GM12878 (cell line): Measurements from ENCODE around the gene LRRC10B. TPM values are rescaled to one million over a fixed set of nuclear protein-coding genes. Genes with fewer than 3 reads are reported as not detected.
A peak's percentile ranks its signal among the peaks of the same experiment; 100 is the strongest.

ENCODE experiments used
- CHD1 ChIP-seq: IDR thresholded peaks from 2 replicates; pipeline ENCODE4 v1.6.1; 2012; ENCODE audit warnings: low read depth, low read length, improper control_type of control experiment
- E2F4 ChIP-seq: IDR thresholded peaks from 2 replicates; pipeline ENCODE4 v1.6.1; 2012; ENCODE audit warnings: low read depth, low read length, improper control_type of control experiment
- FOXK2 ChIP-seq: fragments of 450-650 bp; IDR thresholded peaks from 2 replicates; pipeline ENCODE4 v1.6.1; 2017; ENCODE audit warnings: mild to moderate bottlenecking, moderate library complexity
- IRF5 ChIP-seq: fragments of 450-650 bp; IDR thresholded peaks from 2 replicates; pipeline ENCODE4 v1.6.1; 2017; ENCODE audit warnings: borderline replicate concordance
- MYC ChIP-seq: IDR thresholded peaks from 2 replicates; pipeline ENCODE4 v1.6.1; 2011; ENCODE audit warnings: mild to moderate bottlenecking, low read length, moderate library complexity, inconsistent platforms; ENCODE audit not compliant: insufficient read depth, insufficient replicate concordance, insufficient read length, severe bottlenecking
- NFXL1 ChIP-seq: fragments of 450-650 bp; IDR thresholded peaks from 2 replicates; pipeline ENCODE4 v1.6.1; 2017; ENCODE audit warnings: antibody characterized with exemption, mild to moderate bottlenecking, borderline replicate concordance
- RAD21 ChIP-seq: IDR thresholded peaks from 2 replicates; pipeline ENCODE4 v1.6.1; 2011; ENCODE audit warnings: mild to moderate bottlenecking, low read depth, low read length, moderate library complexity; ENCODE audit not compliant: insufficient read depth
- REST ChIP-seq: IDR thresholded peaks from 2 replicates; pipeline ENCODE4 v1.6.1; 2012; ENCODE audit warnings: mild to moderate bottlenecking, low read depth, low read length
- SMC3 ChIP-seq: IDR thresholded peaks from 2 replicates; pipeline ENCODE4 v1.6.1; 2011; ENCODE audit warnings: low read length, improper control_type of control experiment, borderline replicate concordance
- polyA plus RNA-seq, 11 experiments: library from polyadenylated mRNA; depleted of rRNA in 4 of 11; unstranded in 6 of 11; stranded (reverse) in 5 of 11; fragments of >200 nt; fragmentation: Nextera tagmentation in 4 of 11; fragmentation: Illumina TruSeq in 1 of 11; extraction: Ambion mirVana in 4 of 11; extraction: Trizol in 1 of 11; gene quantifications; 1 replicate in 1 of 11; 2 replicates in 10 of 11; pipeline versions ENCODE4 v1.2.1 to v1.2.3, GENCODE V29; 2011 to 2016; ENCODE audit warnings: inconsistent platforms in 2 of 11, missing spikeins in 2 of 11, low read depth in 1 of 11
- total RNA-seq, 4 experiments: library from RNA; depleted of rRNA in 3 of 4; stranded (reverse); fragments of >200 nt in 3 of 4; fragmentation: Illumina TruSeq in 1 of 4; extraction: Trizol in 1 of 4; gene quantifications; 2 replicates each; pipeline versions ENCODE4 v1.2.1 to v1.2.3, GENCODE V29; 2013 to 2021

Gene LRRC10B
- total and polyA plus RNA-seq, 10 of the 15 experiments (the other 5 are each of a cell fraction or from before 2014, with no cell fraction given), result not detected

GRCh38 chr11:61516675-61517572 is 8.4 kb downstream of the LRRC10B start (continued):
- TF ChIP-seq E2F4, result no peak
- TF ChIP-seq MYC, result no peak
- no peak for TF ChIP-seq CHD1
- no peak for TF ChIP-seq REST
- TF ChIP-seq NFXL1, result no peak
- no peak for TF ChIP-seq FOXK2
- peak; percentile 72 for TF ChIP-seq SMC3
- TF ChIP-seq IRF5, result no peak
- peak; percentile 79 for TF ChIP-seq RAD21
